ENCODE data around the gene PRKAG1.
"Not testable (repeated sequence)": the region's sequence is repeated elsewhere in the genome, so short reads cannot be mapped to it uniquely, and the experiment has no call there.

The PRKAG1 gene

DNA sequence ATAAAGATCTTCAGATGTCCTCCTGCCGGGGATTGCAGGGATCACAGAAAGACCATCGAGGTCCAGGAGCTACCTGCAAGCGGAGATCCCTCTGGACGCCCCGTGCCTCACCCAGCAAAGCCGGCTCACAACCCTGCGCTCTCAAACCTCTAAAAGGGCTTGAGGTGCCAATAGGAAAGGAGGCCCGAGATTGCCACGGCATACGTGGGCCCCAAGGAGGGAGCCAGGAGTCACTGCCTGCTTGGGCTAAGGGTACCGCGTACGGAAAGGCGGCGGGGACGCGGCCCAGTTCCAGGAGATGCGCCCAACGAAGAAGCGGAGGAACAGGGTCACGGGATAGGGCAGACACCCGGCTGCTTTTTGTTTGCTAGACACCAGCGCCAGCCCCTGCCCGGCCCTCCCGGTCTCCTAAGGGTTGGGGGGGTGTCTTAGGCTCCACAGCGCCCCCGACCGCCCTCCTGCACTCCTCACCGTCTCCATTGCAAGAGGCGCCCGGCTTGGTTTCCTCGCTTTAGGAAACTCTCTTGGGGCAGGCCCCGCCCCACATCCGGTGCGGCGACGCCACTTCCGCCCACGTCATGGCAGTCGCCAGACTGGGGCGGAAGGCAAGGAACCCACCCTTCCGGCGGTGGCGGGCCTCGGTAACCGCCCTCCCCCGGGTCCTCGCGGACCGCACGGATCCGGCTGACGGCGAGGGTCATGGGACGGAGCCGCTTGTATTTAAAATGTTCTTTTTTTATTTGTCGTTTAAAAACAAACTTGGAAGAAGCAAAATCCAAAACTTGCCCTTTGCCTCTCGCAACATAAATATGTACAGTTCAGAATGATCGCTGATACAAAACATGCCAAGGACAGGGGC lies at the start of gene PRKAG1:
Gene PRKAG1, minus strand, starts transcription at position 516 of the 859 bp plus-strand sequence. Its CDS starts 36 bp downstream, at position 480.
- Histone ChIP-seq H3K9ac (ENCODE audit: low read depth, low read length) (peak within 1 kb of the TSS; percentile 92), H3K4me1 (ENCODE audit: insufficient read depth, low read length) (no peaks in the 10 kb centered on the region; the same call in 1 of the 2 replicates), H3K36me3 (ENCODE audit: insufficient read depth, low read length) (peaks cover 7% of the 10 kb centered on the region; the same call in 1 of the 2 replicates), H3K9me3 (ENCODE audit: control insufficient read depth, insufficient read depth, low read length) (no peaks in the 10 kb centered on the region)

DNA sequence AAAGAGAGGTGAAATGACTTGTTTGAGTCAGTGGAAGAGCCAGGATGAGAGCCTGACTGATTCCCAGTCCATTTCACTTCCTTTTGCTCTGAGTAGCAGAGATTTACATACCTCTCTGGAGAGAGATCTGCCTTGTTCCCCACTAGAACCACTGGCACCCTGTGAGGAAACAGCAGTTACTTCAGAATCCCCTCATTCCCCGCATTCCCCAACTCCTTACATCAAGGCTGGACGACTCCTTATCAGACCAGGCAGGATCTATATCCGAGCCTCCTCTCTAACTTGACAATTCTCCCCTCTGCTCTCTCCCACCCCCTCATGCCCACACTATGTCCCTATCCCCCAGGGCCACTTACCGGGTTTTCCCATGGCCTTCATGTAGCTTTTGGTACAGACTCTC lies 47.5 kb upstream of the PRKAG1 start:
- Histone ChIP-seq H3K4me1 (ENCODE audit: insufficient read depth, low read length) (peaks cover 4% of the 10 kb centered on the region; the same call in 1 of the 2 replicates), H3K36me3 (ENCODE audit: insufficient read depth, low read length) (no peaks in the 10 kb centered on the region), H3K9ac (ENCODE audit: low read depth, low read length) (no peak overlapping the region), H3K9me3 (ENCODE audit: control insufficient read depth, insufficient read depth, low read length) (no peaks in the 10 kb centered on the region)

DNA sequence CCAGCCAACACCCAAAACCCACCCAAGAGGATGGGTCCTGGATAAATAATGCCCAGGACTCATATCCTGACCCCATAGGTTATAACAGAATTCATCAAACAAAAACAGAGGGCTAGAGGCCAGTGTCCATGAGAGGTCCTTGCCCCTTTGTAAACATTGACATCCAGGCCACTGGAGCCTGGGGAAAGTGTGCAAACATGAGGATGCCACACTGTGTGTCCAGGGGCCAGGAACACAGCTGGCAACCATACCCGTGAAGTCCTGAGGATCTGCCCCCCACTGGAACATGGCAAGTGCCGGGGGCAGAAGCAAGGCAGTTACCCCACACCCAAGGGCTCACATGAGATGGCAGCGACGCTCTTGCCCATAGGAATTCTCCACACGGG lies 46.2 kb upstream of the PRKAG1 start:
- Histone ChIP-seq H3K9me3 (ENCODE audit: control insufficient read depth, insufficient read depth, low read length) (no peaks in the 10 kb centered on the region), H3K9ac (ENCODE audit: low read depth, low read length) (no peak overlapping the region), H3K4me1 (ENCODE audit: insufficient read depth, low read length) (no peaks in the 10 kb centered on the region; the same call in 1 of the 2 replicates), H3K36me3 (ENCODE audit: insufficient read depth, low read length) (no peaks in the 10 kb centered on the region)

DNA sequence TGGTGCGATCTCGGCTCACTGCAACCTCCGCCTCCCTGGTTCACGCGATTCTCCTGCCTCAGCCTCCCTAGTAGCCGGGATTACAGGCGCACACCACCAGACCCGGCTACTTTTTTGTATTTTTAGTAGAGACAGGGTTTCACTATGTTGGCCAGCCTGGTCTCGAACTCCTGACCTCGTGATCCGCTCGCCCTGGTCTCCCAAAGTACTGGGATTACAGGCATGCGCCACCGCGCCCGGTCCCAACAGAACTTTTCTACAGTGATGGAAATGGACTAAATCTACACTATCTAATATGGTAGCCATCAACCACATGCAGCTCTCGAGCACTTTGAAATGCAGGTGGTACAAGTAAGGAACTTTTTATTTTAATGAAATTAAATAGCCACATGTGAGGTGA lies 43.3 kb upstream of the PRKAG1 start:
- H3K9me3 ChIP-seq (ENCODE audit: control insufficient read depth, insufficient read depth, low read length); H3K36me3 ChIP-seq (ENCODE audit: insufficient read depth, low read length); H3K9ac ChIP-seq (ENCODE audit: low read depth, low read length): not testable (repeated sequence)
- H3K4me1 ChIP-seq (ENCODE audit: insufficient read depth, low read length), result peaks cover 18% of the 10 kb centered on the region

DNA sequence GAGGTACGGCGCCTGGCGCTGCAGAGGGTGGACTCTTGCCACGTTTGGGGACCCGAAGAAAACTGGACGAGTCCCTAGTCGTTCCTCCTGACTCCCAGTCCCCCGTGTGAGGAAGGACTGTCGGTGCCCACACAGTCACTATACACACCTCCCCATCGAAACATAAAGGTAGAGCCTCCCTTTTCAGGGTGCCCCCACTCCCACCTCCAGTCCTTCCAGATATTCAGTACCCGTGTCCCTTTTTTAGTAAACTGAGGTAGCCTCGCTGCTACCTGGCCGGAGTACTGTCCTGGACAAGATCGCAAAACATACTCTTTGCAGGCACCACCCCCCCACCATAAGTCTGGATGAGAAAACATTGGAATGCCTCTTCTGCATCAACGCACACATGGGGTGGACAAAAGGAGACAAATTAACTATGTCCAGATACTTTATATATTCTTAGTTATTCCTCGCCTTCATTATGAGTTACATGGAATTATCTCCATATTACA lies 42.6 kb upstream of the PRKAG1 start:
- Histone ChIP-seq H3K4me1 (ENCODE audit: insufficient read depth, low read length) (peaks cover 25% of the 10 kb centered on the region), H3K36me3 (ENCODE audit: insufficient read depth, low read length) (no peaks in the 10 kb centered on the region), H3K9ac (ENCODE audit: low read depth, low read length) (peak overlapping the region; percentile 86), H3K9me3 (ENCODE audit: control insufficient read depth, insufficient read depth, low read length) (no peaks in the 10 kb centered on the region)

DNA sequence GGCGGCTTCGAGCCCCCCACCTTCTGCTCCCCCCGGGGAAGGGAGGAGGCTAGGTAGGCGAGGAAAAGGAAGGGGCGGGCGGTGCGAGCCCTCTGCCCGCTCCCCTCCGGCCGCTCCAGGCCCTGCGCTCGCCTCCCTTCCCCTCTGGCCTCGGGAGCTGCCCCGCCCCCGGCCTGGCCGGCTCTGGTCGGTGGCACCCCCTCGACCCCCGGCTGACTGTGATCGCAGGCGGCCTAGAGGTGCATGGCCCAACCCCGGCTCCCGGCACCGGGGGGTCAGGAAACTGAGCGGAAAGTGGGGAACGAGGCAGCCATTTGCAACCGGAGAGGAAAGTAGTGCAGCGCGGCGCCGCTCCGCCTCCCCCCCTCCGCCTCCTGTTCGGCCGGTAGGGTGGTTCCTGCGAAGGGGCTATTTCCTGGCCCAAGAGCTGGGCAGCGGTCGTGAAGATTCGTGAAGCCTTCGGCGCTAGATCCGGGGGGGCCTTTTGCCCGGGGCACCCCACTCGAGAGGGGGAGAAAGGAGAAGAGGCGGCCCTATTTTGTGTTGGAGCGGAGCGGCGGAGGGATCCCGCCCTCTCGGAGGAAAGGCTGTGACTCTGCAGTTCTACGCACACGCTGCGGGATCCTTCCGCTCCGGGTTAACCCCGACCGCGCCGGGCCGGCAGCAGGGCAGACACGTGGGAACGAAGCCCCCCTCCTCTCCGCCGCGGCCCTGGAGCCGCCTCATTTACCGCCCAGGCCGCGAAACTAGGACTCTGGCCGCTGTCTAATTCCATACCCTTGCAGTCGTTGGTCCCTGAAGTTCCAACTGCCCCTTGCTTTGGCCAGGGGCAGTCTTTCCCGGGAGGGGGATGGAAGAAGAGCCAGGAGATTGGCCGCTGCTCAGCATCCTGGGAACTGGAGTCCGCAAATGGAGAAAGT lies 41.9 kb upstream of the PRKAG1 start, which contains the start of gene KMT2D:
Gene KMT2D, minus strand, starts transcription at position 558 of the 920 bp plus-strand sequence. CDS start 5,470 bp downstream, outside the sequence.
- no peaks in the 10 kb centered on the region for H3K9me3 ChIP-seq (ENCODE audit: control insufficient read depth, insufficient read depth, low read length)
- H3K36me3 ChIP-seq (ENCODE audit: insufficient read depth, low read length), result no peaks in the 10 kb centered on the region
- peak within 1 kb of the TSS; percentile 86 for H3K9ac ChIP-seq (ENCODE audit: low read depth, low read length)
- peaks cover 30% of the 10 kb centered on the region for H3K4me1 ChIP-seq (ENCODE audit: insufficient read depth, low read length)

DNA sequence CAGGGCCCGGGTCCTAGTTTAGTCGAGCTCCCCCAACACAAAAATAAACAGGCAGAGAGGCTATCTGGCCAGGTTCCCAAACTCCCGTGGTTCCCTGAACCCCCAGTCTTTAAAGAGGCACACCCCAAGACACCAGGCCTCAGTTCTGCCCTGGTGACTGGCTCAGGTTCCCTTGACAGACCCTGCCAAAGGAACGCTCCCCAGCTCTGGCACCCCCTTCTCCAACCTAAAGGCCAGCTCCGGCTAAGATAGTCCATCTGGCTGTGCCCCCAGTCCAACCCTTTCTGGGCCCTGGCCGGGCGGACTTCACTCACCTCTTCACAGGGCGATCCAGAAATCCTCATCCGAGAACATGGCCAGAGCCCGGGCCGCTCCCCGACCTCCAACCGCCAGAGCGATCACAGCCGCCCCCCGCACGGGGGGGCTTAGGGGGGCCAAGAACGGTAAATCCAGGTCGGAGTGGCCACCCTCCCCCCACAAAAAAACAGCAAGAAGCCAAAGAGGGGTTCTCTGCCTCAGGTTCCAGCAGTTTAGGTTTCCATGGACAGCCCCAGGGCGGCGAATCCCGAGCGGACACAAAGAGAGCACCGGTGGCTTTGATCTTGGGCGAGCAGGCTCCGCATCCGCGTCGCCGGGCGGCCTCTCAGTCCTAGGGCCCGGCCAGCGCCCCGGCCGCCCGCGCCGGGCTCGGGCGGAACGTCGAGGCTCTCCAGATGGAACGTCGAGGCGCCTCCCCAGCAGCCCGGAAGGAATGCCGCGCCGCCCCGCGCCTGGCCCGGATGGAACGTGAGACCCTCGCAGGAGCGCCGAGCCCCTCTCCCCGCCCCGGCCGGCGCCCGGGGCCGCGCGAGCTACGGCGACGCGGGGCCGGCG lies 41.0 kb upstream of the PRKAG1 start:
- H3K4me1 ChIP-seq (ENCODE audit: insufficient read depth, low read length), result peaks cover 30% of the 10 kb centered on the region
- peak overlapping the region; percentile 86 for H3K9ac ChIP-seq (ENCODE audit: low read depth, low read length)
- H3K36me3 ChIP-seq (ENCODE audit: insufficient read depth, low read length), result no peaks in the 10 kb centered on the region; the same call in 1 of the 2 replicates
- H3K9me3 ChIP-seq (ENCODE audit: control insufficient read depth, insufficient read depth, low read length), result no peaks in the 10 kb centered on the region

DNA sequence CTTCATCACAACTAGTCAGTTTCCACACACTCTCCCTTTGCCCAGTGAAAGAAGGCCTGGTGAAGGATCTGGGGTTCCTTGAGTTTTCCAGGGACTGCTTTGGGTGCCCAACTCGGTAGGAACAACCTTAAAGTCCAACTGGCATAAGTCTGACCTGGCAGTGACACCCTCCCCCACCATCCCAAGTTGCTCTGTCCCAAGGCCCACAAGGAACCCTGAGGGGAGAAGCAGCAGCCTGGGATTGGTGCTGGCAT lies 40.4 kb upstream of the PRKAG1 start:
- H3K36me3 ChIP-seq (ENCODE audit: insufficient read depth, low read length), result no peaks in the 10 kb centered on the region; the same call in 1 of the 2 replicates
- H3K4me1 ChIP-seq (ENCODE audit: insufficient read depth, low read length), result peaks cover 30% of the 10 kb centered on the region
- no peaks in the 10 kb centered on the region for H3K9me3 ChIP-seq (ENCODE audit: control insufficient read depth, insufficient read depth, low read length)
- peak overlapping the region; percentile 86 for H3K9ac ChIP-seq (ENCODE audit: low read depth, low read length)

DNA sequence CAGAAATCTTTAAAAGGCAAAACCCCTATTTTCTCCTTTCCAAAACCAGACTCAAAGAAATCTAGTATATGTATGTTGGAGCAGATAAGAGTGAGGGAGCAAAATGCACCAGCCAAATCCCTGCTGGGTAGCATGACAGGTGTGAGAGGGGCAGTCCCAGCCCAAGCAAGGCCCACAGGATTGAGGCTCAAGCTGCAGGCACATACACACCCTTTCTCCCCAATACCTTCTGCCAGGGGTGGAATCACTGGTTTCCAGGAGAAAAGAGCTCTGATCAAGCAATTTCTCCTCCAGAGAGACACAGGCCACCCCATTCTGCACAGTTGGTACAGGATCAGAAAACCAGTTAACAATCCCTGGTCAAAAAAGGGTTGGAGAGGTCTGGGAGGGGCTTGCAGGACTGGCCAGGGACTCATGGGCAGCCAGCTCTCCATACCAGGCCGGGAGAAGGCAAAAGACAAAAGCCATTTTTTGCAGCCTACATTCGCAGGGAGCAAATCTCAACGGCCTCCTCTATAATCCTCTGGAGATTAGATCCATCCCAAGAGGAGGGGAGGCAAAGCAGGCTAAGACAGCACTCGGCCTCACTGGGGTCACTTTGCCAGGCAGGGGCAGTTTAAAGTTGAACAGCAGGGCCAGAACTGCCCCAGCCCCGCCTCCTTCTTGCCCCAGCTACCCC lies 39.9 kb upstream of the PRKAG1 start:
- Histone ChIP-seq H3K4me1 (ENCODE audit: insufficient read depth, low read length) (peaks cover 30% of the 10 kb centered on the region), H3K9ac (ENCODE audit: low read depth, low read length) (peak overlapping the region; percentile 86; the same call in 1 of the 2 replicates), H3K36me3 (ENCODE audit: insufficient read depth, low read length) (peaks cover 4% of the 10 kb centered on the region; the same call in 1 of the 2 replicates), H3K9me3 (ENCODE audit: control insufficient read depth, insufficient read depth, low read length) (no peaks in the 10 kb centered on the region)

DNA sequence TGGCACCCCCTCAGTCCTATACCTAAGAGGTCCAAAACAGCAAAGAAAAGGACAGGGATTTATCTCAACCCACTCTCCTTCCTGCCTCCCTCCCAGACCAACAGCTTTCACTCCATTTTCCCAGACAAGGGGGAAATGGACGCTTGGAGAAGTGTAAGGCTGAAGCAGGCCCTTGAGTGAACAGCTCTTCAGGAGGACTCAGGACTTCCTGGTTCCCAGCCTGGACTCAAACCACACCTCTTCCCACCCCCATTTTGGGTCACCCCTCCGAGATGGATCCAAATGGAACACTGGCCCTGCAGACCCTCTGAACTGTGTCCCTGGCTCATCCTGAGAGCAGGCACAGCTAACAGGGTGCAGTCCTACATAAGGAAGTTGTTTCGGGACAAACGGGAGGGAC lies 39.3 kb upstream of the PRKAG1 start:
- Histone ChIP-seq H3K9ac (ENCODE audit: low read depth, low read length) (peak overlapping the region; percentile 86; the same call in 1 of the 2 replicates), H3K4me1 (ENCODE audit: insufficient read depth, low read length) (peaks cover 30% of the 10 kb centered on the region), H3K36me3 (ENCODE audit: insufficient read depth, low read length) (peaks cover 4% of the 10 kb centered on the region; the same call in 1 of the 2 replicates)

DNA sequence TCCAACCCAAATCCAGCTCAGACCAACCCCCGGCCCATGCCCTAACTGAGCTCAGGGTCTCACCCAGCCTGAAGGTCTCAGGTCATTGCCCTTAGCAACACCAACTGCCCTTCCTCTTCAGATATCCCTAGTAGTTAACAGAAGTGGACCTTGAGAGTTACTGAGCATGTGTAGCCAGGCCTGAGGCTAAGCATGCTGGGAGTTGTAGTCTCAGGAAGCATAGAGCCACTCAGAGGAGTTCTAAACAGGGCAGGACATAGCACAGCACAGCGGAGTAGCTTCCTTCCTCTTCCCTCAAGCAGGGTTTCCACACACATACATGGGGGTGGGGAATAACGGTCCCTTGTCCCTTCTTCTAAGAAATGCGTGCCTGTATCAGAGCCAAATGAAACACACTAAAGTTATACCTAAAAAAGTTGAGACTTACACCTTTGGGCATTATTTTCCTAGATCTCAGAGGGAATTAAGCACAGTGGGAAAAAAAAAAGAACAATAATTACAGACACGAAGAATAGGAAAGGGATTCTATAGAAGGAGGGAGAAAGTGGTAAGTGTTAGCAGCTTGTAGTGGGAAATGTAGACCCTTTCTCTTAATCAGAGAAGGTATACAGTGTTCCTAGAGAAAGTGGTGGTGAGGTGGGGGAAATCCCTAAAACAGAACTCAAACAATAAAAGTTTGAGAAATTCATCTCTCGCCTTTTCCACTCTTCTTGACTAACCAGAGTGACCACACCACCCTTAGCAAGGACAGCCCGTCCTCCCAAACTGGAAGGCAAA lies 37.6 kb upstream of the PRKAG1 start:
- peaks cover 4% of the 10 kb centered on the region; the same call in 1 of the 2 replicates for H3K36me3 ChIP-seq (ENCODE audit: insufficient read depth, low read length)
- peaks cover 30% of the 10 kb centered on the region for H3K4me1 ChIP-seq (ENCODE audit: insufficient read depth, low read length)
- H3K9me3 ChIP-seq (ENCODE audit: control insufficient read depth, insufficient read depth, low read length), result no peaks in the 10 kb centered on the region
- H3K9ac ChIP-seq (ENCODE audit: low read depth, low read length), result no peak overlapping the region

More for the DNA sequence above, 39.3 kb upstream of the PRKAG1 start:
- H3K9me3 ChIP-seq (ENCODE audit: control insufficient read depth, insufficient read depth, low read length), result no peaks in the 10 kb centered on the region

DNA sequence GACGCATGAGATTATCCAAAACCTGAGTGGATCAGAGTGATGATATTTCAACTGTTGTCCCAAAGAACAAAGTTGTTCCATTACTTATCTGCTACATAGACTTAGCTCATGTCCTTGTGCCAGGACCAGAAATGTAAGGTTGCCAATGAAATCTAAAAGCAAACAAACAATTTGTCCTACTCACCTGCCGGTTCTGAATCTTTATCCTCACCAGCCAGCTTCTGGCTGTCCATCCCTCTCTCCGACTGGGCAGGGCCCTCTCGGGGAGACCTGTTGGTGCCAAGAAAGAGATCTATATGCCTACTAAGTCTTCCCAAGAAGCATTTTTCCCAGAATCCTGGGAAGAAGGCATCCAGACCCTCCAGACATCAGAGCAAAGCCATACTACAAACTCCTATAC lies 36.5 kb upstream of the PRKAG1 start:
- no peak overlapping the region for H3K9ac ChIP-seq (ENCODE audit: low read depth, low read length)
- no peaks in the 10 kb centered on the region for H3K9me3 ChIP-seq (ENCODE audit: control insufficient read depth, insufficient read depth, low read length)
- peaks cover 11% of the 10 kb centered on the region for H3K36me3 ChIP-seq (ENCODE audit: insufficient read depth, low read length)
- H3K4me1 ChIP-seq (ENCODE audit: insufficient read depth, low read length), result peaks cover 30% of the 10 kb centered on the region

All from ES-I3 (cell line).